ENCODE data around the gene MAMLD1.

GRCh38 chrX:150371877-150372276 lies 8.8 kb downstream of the MAMLD1 start:
- TF ChIP-seq CTCF (IDR thresholded peaks at IDR 0.05; ENCODE audit: poor library complexity) (no peak), EZH2 (IDR thresholded peaks at IDR 0.05; ENCODE audit: borderline replicate concordance) (no peak)
